H1 (cell line): ENCODE measurements around the gene TIMMDC1. TPM values are rescaled to one million over a fixed set of nuclear protein-coding genes. Genes with fewer than 3 reads are reported as not detected.

ENCODE experiments used
- CTCF ChIA-PET: fragments of 300-600 bp; sonication (Branson Sonifier 250); formaldehyde crosslinking; loops from one replicate; lab custom pipeline; 2021; ENCODE audit not compliant: partially characterized antibody; lab: Charles Lee
- POLR2A ChIA-PET: fragments of 300-600 bp; sonication (Branson Sonifier 250); formaldehyde crosslinking; loops from one replicate; lab custom pipeline; 2021; ENCODE audit warnings: inconsistent platforms; ENCODE audit not compliant: partially characterized antibody; lab: Charles Lee
- DNase-seq, 2 experiments: peaks; one replicate each; pipeline versions ENCODE4 v3.0.0 to v3.0.0-alpha.2; 2010 to 2022; ENCODE audit warnings: low spot score in 2 of 2, low read depth in 1 of 2, mixed read lengths in 1 of 2
- FAIRE-seq: peaks from 2 replicates; lab custom pipeline; 2011; peaks lifted over from hg19 to GRCh38; lab: Jason Lieb, UNC
- H2AFZ ChIP-seq: 2 replicates; pipeline ENCODE4 v1.8.1; 2012; ENCODE audit warnings: low read length, inconsistent platforms
- H2AK5ac ChIP-seq: 2 replicates; pipeline ENCODE4 v1.6.1; 2013; ENCODE audit warnings: low read depth, low read length
- H2BK120ac ChIP-seq: replicated peaks from 2 replicates; pipeline ENCODE3; 2013; ENCODE audit warnings: low read depth, low read length, inconsistent platforms
- H2BK12ac ChIP-seq: 2 replicates; pipeline ENCODE4 v1.6.1; 2013; ENCODE audit warnings: low read depth, low read length
- H2BK15ac ChIP-seq: 2 replicates; pipeline ENCODE4 v1.6.1; 2013; ENCODE audit warnings: low read length
- H2BK20ac ChIP-seq: 2 replicates; pipeline ENCODE4 v1.6.1; 2013; ENCODE audit warnings: low read length
- H2BK5ac ChIP-seq: 2 replicates; pipeline ENCODE4 v1.6.1; 2013; ENCODE audit warnings: low read depth, low read length
- H3K14ac ChIP-seq: 2 replicates; pipeline ENCODE4 v1.6.1; 2013; ENCODE audit warnings: inconsistent platforms; ENCODE audit not compliant: insufficient read length
- H3K18ac ChIP-seq: 2 replicates; pipeline ENCODE4 v1.6.1; 2013; ENCODE audit warnings: low read length; ENCODE audit errors: extremely low read depth
- H3K23ac ChIP-seq: 2 replicates; pipeline ENCODE4 v1.6.1; 2013; ENCODE audit warnings: inconsistent platforms; ENCODE audit not compliant: insufficient read length
- H3K23me2 ChIP-seq: 2 replicates; pipeline ENCODE4 v1.6.1; 2013; ENCODE audit warnings: low read depth, low read length
- H3K27ac ChIP-seq: 2 replicates; pipeline ENCODE4 v1.6.1; 2011; ENCODE audit warnings: low read depth, low read length, inconsistent platforms
- H3K27me3 ChIP-seq, 4 experiments: replicated peaks in 1 of 4; 1 replicate in 1 of 4; 2 replicates in 3 of 4; pipeline versions ENCODE4 v1.6.1 to v1.8.1; 2011 to 2013; ENCODE audit warnings: low read length in 3 of 4, mild to moderate bottlenecking in 3 of 4, inconsistent platforms in 2 of 4, mixed read lengths in 2 of 4, moderate library complexity in 1 of 4; ENCODE audit not compliant: control insufficient read depth in 3 of 4, insufficient read depth in 3 of 4; ENCODE audit errors: extremely low read depth in 1 of 4
- H3K36me3 ChIP-seq, 4 experiments: 2 replicates each; pipeline versions ENCODE4 v1.6.1 to v1.8.1; 2011 to 2013; ENCODE audit warnings: mild to moderate bottlenecking in 4 of 4, low read length in 3 of 4, moderate library complexity in 2 of 4, control low read depth in 1 of 4, inconsistent platforms in 1 of 4; ENCODE audit not compliant: insufficient read depth in 4 of 4, control insufficient read depth in 2 of 4
- H3K4ac ChIP-seq: replicated peaks from 2 replicates; pipeline ENCODE3; 2013; ENCODE audit warnings: low read length, low read depth, mixed read lengths, inconsistent platforms; ENCODE audit not compliant: insufficient read length
- H3K4me1 ChIP-seq, 4 experiments: replicated peaks in 1 of 4; 1 replicate in 1 of 4; 2 replicates in 3 of 4; pipeline versions ENCODE4 v1.6.1 to v1.8.1; 2011 to 2013; ENCODE audit warnings: low read length in 3 of 4, inconsistent platforms in 2 of 4, mixed read lengths in 1 of 4; ENCODE audit not compliant: insufficient read depth in 4 of 4, control insufficient read depth in 3 of 4
- H3K4me2 ChIP-seq, 2 experiments: 2 replicates each; pipeline versions ENCODE4 v1.6.1 to v1.8.1; 2011 to 2013; ENCODE audit warnings: low read depth in 2 of 2, low read length in 2 of 2, control low read depth in 1 of 2, inconsistent platforms in 1 of 2, mild to moderate bottlenecking in 1 of 2; ENCODE audit not compliant: insufficient read depth in 1 of 2
- H3K4me3 ChIP-seq, 4 experiments: fragments of 200-600, 300-600 bp in 1 of 4; sonication (generic), shearing (Covaris generic), sonication (Bioruptor Twin) in 1 of 4; 2 replicates each; pipeline versions ENCODE4 v1.5.1 to v1.8.1; 2011 to 2016; ENCODE audit warnings: low read length in 4 of 4, low read depth in 3 of 4, control low read depth in 2 of 4, inconsistent platforms in 2 of 4, mild to moderate bottlenecking in 2 of 4, mixed read lengths in 1 of 4, moderate library complexity in 1 of 4; ENCODE audit not compliant: insufficient read depth in 2 of 4; ENCODE audit errors: extremely low read depth in 1 of 4
- H3K56ac ChIP-seq: replicated peaks from 2 replicates; pipeline ENCODE3; 2013; ENCODE audit warnings: low read depth, mild to moderate bottlenecking, mixed read lengths, low read length, inconsistent platforms; ENCODE audit not compliant: insufficient read length
- H3K79me1 ChIP-seq: 2 replicates; pipeline ENCODE4 v1.6.1; 2013; ENCODE audit warnings: low read depth, low read length, control low read depth
- H3K79me2 ChIP-seq, 2 experiments: 2 replicates each; pipeline versions ENCODE4 v1.6.1 to v1.8.1; 2012 to 2013; ENCODE audit warnings: low read length in 2 of 2, mild to moderate bottlenecking in 2 of 2, inconsistent platforms in 1 of 2; ENCODE audit not compliant: insufficient read depth in 2 of 2, control insufficient read depth in 1 of 2
- H3K9ac ChIP-seq, 4 experiments: replicated peaks in 1 of 4; 1 replicate in 1 of 4; 2 replicates in 3 of 4; pipeline versions ENCODE4 v1.6.1 to v1.8.1; 2011 to 2013; ENCODE audit warnings: low read depth in 3 of 4, low read length in 3 of 4, control low read depth in 2 of 4, mild to moderate bottlenecking in 2 of 4, moderate library complexity in 2 of 4, inconsistent platforms in 1 of 4; ENCODE audit errors: extremely low read depth in 1 of 4
- H3K9me3 ChIP-seq, 2 experiments: 2 replicates each; pipeline versions ENCODE4 v1.6.1 to v1.8.1; 2012 to 2013; ENCODE audit warnings: mild to moderate bottlenecking in 2 of 2, moderate library complexity in 2 of 2, control low read depth in 1 of 2, inconsistent platforms in 1 of 2, low read depth in 1 of 2, low read length in 1 of 2, mixed read lengths in 1 of 2; ENCODE audit not compliant: insufficient read depth in 2 of 2
- H4K20me1 ChIP-seq, 2 experiments: replicated peaks in 1 of 2; 2 replicates each; pipeline versions ENCODE3 to v1.8.1; 2011 to 2013; ENCODE audit warnings: inconsistent platforms in 2 of 2, low read length in 2 of 2, mild to moderate bottlenecking in 1 of 2; ENCODE audit not compliant: insufficient read depth in 2 of 2, control insufficient read depth in 1 of 2
- H4K5ac ChIP-seq: 2 replicates; pipeline ENCODE4 v1.6.1; 2013; ENCODE audit warnings: low read length, low read depth, mixed read lengths, inconsistent platforms; ENCODE audit not compliant: insufficient read length
- H4K8ac ChIP-seq: 2 replicates; pipeline ENCODE4 v1.8.0; 2013; ENCODE audit warnings: mild to moderate bottlenecking, moderate library complexity, low read length, inconsistent platforms; ENCODE audit not compliant: insufficient read depth; ENCODE audit errors: extremely low read depth
- H4K91ac ChIP-seq: replicated peaks from 2 replicates; pipeline ENCODE3; 2013; ENCODE audit warnings: low read length, mixed read lengths, inconsistent platforms; ENCODE audit not compliant: insufficient read length
- CEBPB ChIP-seq: IDR thresholded peaks from 2 replicates; pipeline ENCODE4 v1.6.1; 2012; ENCODE audit warnings: low read depth, low read length
- EP300 ChIP-seq, 2 experiments: IDR thresholded peaks; 1 replicate in 1 of 2; 2 replicates in 1 of 2; pipeline ENCODE4 v1.6.1; 2011 to 2012; ENCODE audit warnings: low read depth in 2 of 2, low read length in 2 of 2, mild to moderate bottlenecking in 2 of 2, borderline replicate concordance in 1 of 2, inconsistent platforms in 1 of 2, moderate library complexity in 1 of 2
- GABPA ChIP-seq: IDR thresholded peaks from 2 replicates; pipeline ENCODE4 v1.6.1; 2011; ENCODE audit warnings: mild to moderate bottlenecking, low read length, moderate library complexity, borderline replicate concordance; ENCODE audit not compliant: insufficient read depth
- TAF7 ChIP-seq: optimal IDR thresholded peaks from 2 replicates; pipeline ENCODE3; 2011; ENCODE audit warnings: low read depth, mild to moderate bottlenecking, inconsistent platforms, low read length, moderate library complexity, borderline replicate concordance
- WGBS, 2 experiments: shearing (Covaris generic) in 1 of 2; methylation state at CpG; one replicate each; pipeline versions ENCODE4 v1.1.6 to v1.1.7; 2013 to 2015; ENCODE audit warnings: low lambda C conversion rate in 2 of 2, mixed read lengths in 2 of 2, inconsistent platforms in 1 of 2, low coverage in 1 of 2, missing lambda C conversion rate in 1 of 2; ENCODE audit not compliant: insufficient replicate concordance in 2 of 2, insufficient coverage in 1 of 2, insufficient read length in 1 of 2; ENCODE audit errors: extremely low coverage in 1 of 2, missing lambda C conversion rate in 1 of 2; 5-methylcytosine and 5-hydroxymethylcytosine counted together
- polyA plus RNA-seq, 7 experiments: library from polyadenylated mRNA; depleted of rRNA in 3 of 7; stranded (reverse) in 5 of 7; unstranded in 2 of 7; fragments of >200 nt in 5 of 7; fragments of 200-250 nt in 2 of 7; gene quantifications; 1 replicate in 5 of 7; 2 replicates in 1 of 7; 4 replicates in 1 of 7; pipeline versions ENCODE4 v1.2.1 to v1.2.3, GENCODE V29; 2011 to 2013; ENCODE audit warnings: missing spikeins in 2 of 7, mixed read lengths in 2 of 7
- total RNA-seq: library from RNA; stranded (reverse); fragmentation: NEBNext Ultra II Directional; extraction: Animal tissue kit (Norgen Biotek cat#: 25700); gene quantifications from 2 replicates; pipeline ENCODE4 v1.2.1, GENCODE V29; 2021

The TIMMDC1 gene
- total and polyA plus RNA-seq, 2 of the 8 experiments (the other 6 are each of a cell fraction or from before 2014, with no cell fraction given) = 80.7 to 128 TPM

- no peaks in the 10 kb centered on the region for H3K79me2 ChIP-seq
- no peak overlapping the region for H3K4me2 ChIP-seq
- H3K18ac ChIP-seq = no peak overlapping the region
- H2BK20ac ChIP-seq = no peak overlapping the region
- H3K36me3 ChIP-seq = peaks cover 13 to 60% (median 48%) of the 10 kb centered on the region in 4 experiments
- no peaks in the 10 kb centered on the region for H3K4me1 ChIP-seq
- ChIA-PET POLR2A (interaction anchor here (0.7 kb wide), 1 partner anchor 14 kb away, joined by 4 read pairs; no protein-coding TSS in a partner anchor), CTCF (no interaction called here)
- H3K4me3 ChIP-seq = no peak overlapping the region
- no peak overlapping the region for H2BK12ac ChIP-seq
- no peak overlapping the region for H3K9ac ChIP-seq
- no peak overlapping the region for H2BK15ac ChIP-seq
- no peaks in the 10 kb centered on the region for H4K20me1 ChIP-seq
- no peak overlapping the region for H4K91ac ChIP-seq
- FAIRE-seq (no peak), DNase-seq (no peak)
- H2AK5ac ChIP-seq = no peak overlapping the region
- H3K23me2 ChIP-seq = no peaks in the 10 kb centered on the region
- H3K27me3 ChIP-seq = no peaks in the 10 kb centered on the region
- no peak overlapping the region for H4K8ac ChIP-seq
- no peak overlapping the region for H3K14ac ChIP-seq
- no peak overlapping the region for H3K27ac ChIP-seq
- no peaks in the 10 kb centered on the region for H3K79me1 ChIP-seq
- no peak overlapping the region for H3K4ac ChIP-seq
- no peak overlapping the region for H2AFZ ChIP-seq
- H2BK120ac ChIP-seq = no peak overlapping the region
- H4K5ac ChIP-seq = no peak overlapping the region
- H3K9me3 ChIP-seq = no peaks in the 10 kb centered on the region
- 81% methylated on average over 2 of the region's 2 CpGs; no CpG with 5 or more reads in 1 of the 2 experiments for WGBS, 2 experiments
- no peak overlapping the region for H2BK5ac ChIP-seq
- H3K23ac ChIP-seq = no peak overlapping the region
- H3K56ac ChIP-seq = no peak overlapping the region
- TF ChIP-seq CEBPB = no peak
- no peak for TF ChIP-seq EP300 (IDR thresholded peaks at IDR 0.05; ENCODE audit: borderline replicate concordance in 1 of 2, low read depth in 2 of 2, low read length in 2 of 2)
- no peak for TF ChIP-seq TAF7
- no peak for TF ChIP-seq GABPA
Measured at GRCh38 chr3:119517112-119517511, 18.8 kb downstream of the TIMMDC1 start.
